Hepatocyte (in vitro differentiated cells): ENCODE results near the gene ZAP70. TPM values are rescaled to one million over a fixed set of nuclear protein-coding genes. Genes with fewer than 3 reads are reported as not detected.

Experiments used
- DNase-seq: peaks from one replicate; pipeline ENCODE4 v3.0.0-alpha.2; 2016; ENCODE audit warnings: low spot score
- H2AFZ ChIP-seq: fragments of 200-600 bp; sonication (generic); 2 replicates; pipeline ENCODE4 v1.6.0; 2016; ENCODE audit warnings: antibody characterized with exemption, mild to moderate bottlenecking
- H3K27ac ChIP-seq: fragments of 200-600 bp; sonication (generic); 2 replicates; pipeline ENCODE4 v1.5.1; 2016; ENCODE audit warnings: mild to moderate bottlenecking
- H3K27me3 ChIP-seq: fragments of 200-600 bp; sonication (generic); 2 replicates; pipeline ENCODE4 v1.6.1; 2016
- H3K36me3 ChIP-seq: fragments of 200-600 bp; sonication (generic); replicated peaks from 2 replicates; pipeline ENCODE4 v1.5.1; 2016; ENCODE audit warnings: low read depth; ENCODE audit not compliant: insufficient read depth
- H3K4me1 ChIP-seq: fragments of 200-600 bp; sonication (generic); 2 replicates; pipeline ENCODE4 v1.5.1; 2016; ENCODE audit warnings: mild to moderate bottlenecking, moderate library complexity; ENCODE audit not compliant: insufficient read depth
- H3K4me2 ChIP-seq: fragments of 200-600 bp; sonication (generic); 2 replicates; pipeline ENCODE4 v1.6.0; 2016
- H3K4me3 ChIP-seq: fragments of 200-600 bp; sonication (generic); 2 replicates; pipeline ENCODE4 v1.5.1; 2016; ENCODE audit warnings: mild to moderate bottlenecking
- H3K79me2 ChIP-seq: fragments of 200-600 bp; sonication (generic); 2 replicates; pipeline ENCODE4 v1.6.0; 2017; ENCODE audit warnings: mild to moderate bottlenecking
- H3K9me2 ChIP-seq: fragments of 200-600 bp; sonication (generic); replicated peaks from 2 replicates; pipeline ENCODE4 v1.6.0; 2017; ENCODE audit warnings: mild to moderate bottlenecking; ENCODE audit not compliant: insufficient read depth
- H3K9me3 ChIP-seq: fragments of 200-600 bp; sonication (generic); 2 replicates; pipeline ENCODE4 v1.5.1; 2016; ENCODE audit warnings: low read depth, mild to moderate bottlenecking
- H4K20me1 ChIP-seq: fragments of 200-600 bp; sonication (generic); 2 replicates; pipeline ENCODE4 v1.6.0; 2016; ENCODE audit warnings: mild to moderate bottlenecking; ENCODE audit not compliant: insufficient read depth, poor library complexity, severe bottlenecking
- EZH2 ChIP-seq: fragments of 200-600 bp; sonication (generic); IDR thresholded peaks from 2 replicates; pipeline ENCODE4 v1.6.1; 2016; ENCODE audit warnings: antibody characterized with exemption, mild to moderate bottlenecking, borderline replicate concordance
- EZH2phosphoT487 ChIP-seq: fragments of 200-600 bp; sonication (generic); IDR thresholded peaks from one replicate; pipeline ENCODE4 v1.6.1; 2018; ENCODE audit warnings: antibody characterized with exemption, mild to moderate bottlenecking, low read depth, moderate library complexity; ENCODE audit not compliant: unreplicated experiment, severe bottlenecking
- WGBS: methylation state at CpG from one replicate; pipeline ENCODE4 v1.1.6; 2016; ENCODE audit warnings: low lambda C conversion rate; ENCODE audit errors: missing lambda C conversion rate; 5-methylcytosine and 5-hydroxymethylcytosine counted together
- polyA plus RNA-seq: library from polyadenylated mRNA; unstranded; fragments of >200 nt; fragmentation: Nextera tagmentation; extraction: Ambion mirVana; gene quantifications from 2 replicates; pipeline ENCODE4 v1.2.1, GENCODE V29; 2016
- total RNA-seq: library from RNA; depleted of rRNA; stranded (reverse); fragments of >200 nt; gene quantifications from 2 replicates; pipeline ENCODE4 v1.2.3, GENCODE V29; 2014
- TF ChIP-seq, protein P1 (sequence below): fragments of 200-600 bp; sonication (generic); IDR thresholded peaks from 2 replicates; pipeline ENCODE4 v1.5.1; 2016; ENCODE audit warnings: antibody characterized with exemption, mild to moderate bottlenecking; ENCODE audit not compliant: poor library complexity

ZAP70 gene
- total and polyA plus RNA-seq, 2 experiments from 2014 or later = 0.80 to 1.5 TPM

DNA sequence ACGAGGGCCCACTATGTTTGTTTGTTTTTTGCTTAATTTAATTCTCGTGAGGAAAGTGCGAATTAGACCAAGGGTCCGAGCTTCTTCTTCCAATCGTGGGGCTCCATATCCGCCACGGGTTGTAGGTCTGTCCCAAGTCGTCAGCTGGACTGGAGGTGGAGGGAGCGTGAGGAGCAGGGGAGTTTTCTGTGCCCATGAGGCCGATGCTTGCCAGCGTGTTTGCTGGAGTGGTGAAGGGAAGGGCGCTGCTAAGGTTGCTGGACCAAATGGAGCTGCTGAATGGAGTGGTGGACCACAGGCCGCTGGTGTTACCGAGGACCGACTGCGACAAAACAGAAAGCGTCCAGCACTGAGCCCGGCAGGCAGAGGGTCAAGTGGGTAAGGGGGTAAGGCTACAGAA is 43.7 kb downstream of the ZAP70 start:
- DNase-seq = no peak
- no peaks in the 10 kb centered on the region for H3K36me3 ChIP-seq

DNA sequence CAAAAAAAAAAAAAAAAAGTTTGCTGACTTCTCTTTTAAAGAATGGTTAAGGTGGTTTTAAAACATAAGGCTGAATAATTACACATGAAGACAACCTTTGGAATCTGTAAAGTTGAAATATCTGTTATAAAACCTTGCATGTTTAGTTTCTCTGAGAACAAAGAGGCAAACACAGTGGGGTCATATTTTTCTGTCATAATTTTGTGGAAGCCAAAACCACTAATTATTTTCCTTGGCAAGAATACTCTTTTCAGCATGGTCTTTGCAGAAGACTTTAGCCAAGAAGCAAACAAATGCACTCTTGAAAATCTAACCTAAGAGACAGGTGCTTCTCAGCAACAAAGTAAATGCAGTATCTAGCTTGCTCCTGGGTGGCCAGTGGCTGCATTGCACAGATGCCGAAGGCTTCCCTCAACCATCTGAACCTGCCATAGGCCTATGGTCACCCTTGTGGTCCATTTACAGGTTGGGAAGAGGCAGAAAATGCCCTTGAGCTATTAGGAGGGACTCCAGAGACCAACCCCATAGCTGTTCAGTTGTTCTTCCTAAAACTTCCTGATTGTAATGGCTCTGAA is 44.8 kb downstream of the ZAP70 start:
- Histone ChIP-seq H3K4me3 (no peak overlapping the region), H3K36me3 (no peaks in the 10 kb centered on the region), H3K27me3 (no peaks in the 10 kb centered on the region), H4K20me1 (no peaks in the 10 kb centered on the region), H2AFZ (no peak overlapping the region), H3K4me1 (no peaks in the 10 kb centered on the region), H3K79me2 (no peaks in the 10 kb centered on the region), H3K27ac (no peak overlapping the region), H3K9me2 (no peaks in the 10 kb centered on the region), H3K4me2 (no peak overlapping the region), H3K9me3 (no peaks in the 10 kb centered on the region)
- 96% methylated on average over 1 of the region's 1 CpG for WGBS
- DNase-seq = no peak
- TF ChIP-seq, protein P1, sequence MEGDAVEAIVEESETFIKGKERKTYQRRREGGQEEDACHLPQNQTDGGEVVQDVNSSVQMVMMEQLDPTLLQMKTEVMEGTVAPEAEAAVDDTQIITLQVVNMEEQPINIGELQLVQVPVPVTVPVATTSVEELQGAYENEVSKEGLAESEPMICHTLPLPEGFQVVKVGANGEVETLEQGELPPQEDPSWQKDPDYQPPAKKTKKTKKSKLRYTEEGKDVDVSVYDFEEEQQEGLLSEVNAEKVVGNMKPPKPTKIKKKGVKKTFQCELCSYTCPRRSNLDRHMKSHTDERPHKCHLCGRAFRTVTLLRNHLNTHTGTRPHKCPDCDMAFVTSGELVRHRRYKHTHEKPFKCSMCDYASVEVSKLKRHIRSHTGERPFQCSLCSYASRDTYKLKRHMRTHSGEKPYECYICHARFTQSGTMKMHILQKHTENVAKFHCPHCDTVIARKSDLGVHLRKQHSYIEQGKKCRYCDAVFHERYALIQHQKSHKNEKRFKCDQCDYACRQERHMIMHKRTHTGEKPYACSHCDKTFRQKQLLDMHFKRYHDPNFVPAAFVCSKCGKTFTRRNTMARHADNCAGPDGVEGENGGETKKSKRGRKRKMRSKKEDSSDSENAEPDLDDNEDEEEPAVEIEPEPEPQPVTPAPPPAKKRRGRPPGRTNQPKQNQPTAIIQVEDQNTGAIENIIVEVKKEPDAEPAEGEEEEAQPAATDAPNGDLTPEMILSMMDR = no peak
- TF ChIP-seq EZH2 = no peak
- no peak for TF ChIP-seq EZH2phosphoT487

More for the DNA sequence above, 43.7 kb downstream of the ZAP70 start:
- Histone ChIP-seq H2AFZ (no peak overlapping the region), H3K79me2 (no peaks in the 10 kb centered on the region), H3K4me2 (no peak overlapping the region), H3K27me3 (no peaks in the 10 kb centered on the region), H3K4me1 (no peaks in the 10 kb centered on the region), H3K9me3 (no peaks in the 10 kb centered on the region), H4K20me1 (no peaks in the 10 kb centered on the region), H3K9me2 (no peaks in the 10 kb centered on the region), H3K4me3 (no peak overlapping the region), H3K27ac (no peak overlapping the region)
- 99% methylated on average over 18 of the region's 18 CpGs for WGBS
- TF ChIP-seq, protein P1 = no peak
- TF ChIP-seq EZH2phosphoT487 (no peak), EZH2 (no peak)

DNA sequence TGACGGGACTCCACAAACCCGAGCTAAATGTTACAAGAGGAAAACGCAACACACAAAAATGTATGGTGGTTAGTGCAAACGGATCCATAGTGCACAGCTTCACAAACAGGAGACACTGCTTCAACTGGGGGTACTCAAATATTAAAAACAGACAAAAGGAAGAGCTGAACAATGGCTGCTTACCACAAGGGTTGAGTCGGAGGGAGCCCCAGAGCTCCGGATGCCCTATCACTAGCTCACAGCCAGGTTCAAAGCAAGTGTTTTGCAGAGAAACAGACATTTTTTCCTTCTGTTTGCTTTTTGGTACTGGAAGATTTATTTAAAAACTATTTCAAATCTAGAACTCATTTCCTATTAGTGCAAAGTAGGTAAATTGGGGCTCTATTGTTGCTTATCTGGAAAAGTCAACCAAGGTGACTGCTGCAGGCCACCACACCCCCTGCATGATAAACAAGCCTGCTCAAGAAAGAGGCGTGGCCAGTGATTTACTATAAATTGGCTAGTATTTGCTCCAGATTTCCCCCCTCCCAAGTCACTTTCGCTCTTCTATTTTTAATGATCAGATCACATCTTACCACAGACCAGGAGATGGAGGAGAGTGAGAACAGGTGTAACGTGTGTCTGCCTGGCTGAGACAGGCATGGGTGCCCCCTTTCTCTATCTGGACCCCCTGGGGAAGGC is 46.5 kb downstream of the ZAP70 start:
- WGBS = 94% methylated on average over 9 of the region's 9 CpGs
- Histone ChIP-seq H3K9me3 (no peaks in the 10 kb centered on the region), H4K20me1 (no peaks in the 10 kb centered on the region), H3K9me2 (no peaks in the 10 kb centered on the region), H3K27ac (no peak overlapping the region), H2AFZ (no peak overlapping the region), H3K36me3 (no peaks in the 10 kb centered on the region), H3K4me1 (no peaks in the 10 kb centered on the region), H3K27me3 (no peaks in the 10 kb centered on the region), H3K79me2 (no peaks in the 10 kb centered on the region), H3K4me3 (no peak overlapping the region), H3K4me2 (no peak overlapping the region)
- TF ChIP-seq EZH2 = no peak
- TF ChIP-seq EZH2phosphoT487 = no peak
- TF ChIP-seq, protein P1 = no peak
- DNase-seq = no peak
